Subcutaneous adipose tissue (tissue), 4 donors: ENCODE results near the gene CELSR1. TPM values are rescaled to one million over a fixed set of nuclear protein-coding genes. Genes with fewer than 3 reads are reported as not detected.

Experiments
- CTCF ChIP-seq: fragments of 450-650 bp; IDR thresholded peaks from one replicate; pipeline ENCODE4 v1.5.1; 2016; ENCODE audit warnings: low read depth, mild to moderate bottlenecking, control low read depth, antibody characterized with exemption, moderate library complexity
- total RNA-seq, 4 donors: library from RNA; depleted of rRNA; stranded (reverse); fragments of >200 nt; gene quantifications; one replicate each; pipeline ENCODE4 v1.1.0, GENCODE V29; 2016

The CELSR1 gene
- total RNA-seq, 4 donors from 2014 or later, result 0.16 to 5.6 (median 1.5) TPM

DNA sequence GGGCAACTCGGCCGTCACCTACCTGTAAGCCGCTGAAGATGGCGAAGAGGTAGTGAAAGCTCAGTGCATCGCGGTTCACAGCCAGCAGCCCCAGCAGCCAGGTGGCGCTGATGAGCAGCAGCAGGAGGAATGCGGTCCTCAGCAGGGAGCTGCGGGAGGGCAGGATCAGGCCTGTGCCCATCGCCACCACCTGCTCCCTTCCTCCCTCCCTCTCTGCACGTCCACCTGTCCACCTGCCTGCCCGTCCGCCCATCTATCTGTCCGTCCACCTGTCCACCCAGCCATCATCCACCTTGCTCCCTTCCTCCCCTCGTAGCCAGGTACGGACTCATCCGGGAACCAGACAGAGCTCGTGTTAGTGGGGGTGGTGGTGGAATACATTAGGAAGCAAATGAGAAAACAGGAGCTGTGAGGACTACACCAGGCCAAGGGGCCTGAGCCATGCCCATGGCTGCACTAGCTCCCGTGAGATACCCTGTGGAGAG lies 169.7 kb downstream of the CELSR1 start:
- TF ChIP-seq CTCF, result no peak

GRCh38 chr22:46366801-46367706 lies 170.4 kb downstream of the CELSR1 start:
- TF ChIP-seq CTCF, result no peak

- TF ChIP-seq CTCF, result no peak
Measured at GRCh38 chr22:46366327-46366731, 171.1 kb downstream of the CELSR1 start.

DNA sequence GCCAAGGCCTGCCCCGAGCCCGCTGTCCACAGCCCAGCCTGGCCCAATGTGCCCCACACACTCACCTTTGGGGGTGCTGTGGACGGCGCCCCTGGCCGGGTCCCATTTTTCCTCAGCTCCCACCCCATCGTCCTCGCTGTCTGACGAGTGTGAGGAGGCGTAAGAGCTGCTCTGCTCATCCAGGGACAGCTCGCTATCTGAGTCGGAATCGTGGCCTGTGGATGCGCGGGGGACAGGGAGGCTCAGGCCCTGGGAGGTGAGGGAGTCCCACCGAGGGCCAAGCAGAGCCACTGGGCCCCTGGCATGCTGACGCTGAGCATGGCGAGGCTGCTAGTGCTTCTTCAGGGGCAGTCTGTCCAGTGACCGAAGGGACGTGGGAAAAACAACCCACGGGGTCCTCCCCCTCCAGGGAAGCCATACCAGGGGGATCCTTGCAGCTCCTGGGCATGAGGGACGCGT lies 172.2 kb downstream of the CELSR1 start:
- no peak for TF ChIP-seq CTCF

DNA sequence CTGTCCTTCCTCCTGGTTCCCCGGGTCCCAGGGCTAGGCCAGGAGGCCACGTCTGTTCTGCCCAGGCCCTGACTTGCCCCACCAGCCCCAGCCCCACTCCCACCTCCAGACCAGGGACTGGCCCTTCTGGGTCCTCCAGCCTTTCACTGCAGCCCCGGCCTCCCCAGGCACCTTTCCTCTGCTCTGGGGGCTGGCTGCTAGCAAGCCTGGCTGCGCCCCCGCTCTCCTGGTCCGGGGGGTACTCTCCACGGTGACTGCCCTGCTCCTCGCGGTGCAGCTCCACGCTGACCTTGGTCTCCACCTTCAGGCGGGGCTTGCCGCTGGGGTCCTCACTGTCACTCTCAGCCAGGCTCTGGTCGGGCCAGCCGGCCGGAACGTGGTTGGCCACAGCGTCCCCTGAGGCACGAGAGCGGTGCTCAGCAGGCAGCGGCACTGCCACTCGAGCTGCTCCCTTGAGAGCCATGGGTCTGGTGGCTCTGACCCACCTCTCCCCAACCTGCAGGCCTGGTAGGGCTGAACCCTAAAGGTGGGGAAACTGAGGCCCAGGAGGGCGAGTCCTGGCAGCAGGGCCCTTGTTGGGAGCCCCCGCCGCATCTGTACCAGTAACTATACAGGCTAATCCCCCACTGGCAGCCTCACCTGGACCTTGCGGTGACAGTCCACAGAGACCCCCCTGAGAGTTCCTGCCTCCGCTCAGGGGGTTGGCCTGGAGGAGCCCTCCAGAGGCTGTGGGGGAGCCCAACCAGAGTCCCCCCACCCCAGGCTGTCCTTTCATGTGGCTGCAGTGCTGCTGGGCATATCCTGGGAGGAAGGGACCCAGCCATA lies 172.9 kb downstream of the CELSR1 start:
- no peak for TF ChIP-seq CTCF

- TF ChIP-seq CTCF, result no peak
Measured at GRCh38 chr22:46363611-46364321, 173.7 kb downstream of the CELSR1 start.
